Lower leg skin (tissue), 4 donors: Measurements from ENCODE around the gene ZNF414. TPM values are rescaled to one million over a fixed set of nuclear protein-coding genes. Genes with fewer than 3 reads are reported as not detected.

Experiments
- DNase-seq, 2 donors: peaks; one replicate each; pipeline ENCODE4 v3.0.0-alpha.2; 2019; ENCODE audit warnings: low spot score in 2 of 2
- H3K4me3 ChIP-seq: fragments of 200-600 bp; sonication (generic); 2 replicates; pipeline ENCODE4 v1.5.1; 2017; ENCODE audit warnings: mild to moderate bottlenecking, low read depth; ENCODE audit not compliant: poor library complexity, severe bottlenecking
- POLR2A ChIP-seq, 2 donors: fragments of 450-650 bp; IDR thresholded peaks; one replicate each; pipeline ENCODE4 v1.6.1; 2016 to 2017; ENCODE audit warnings: antibody characterized with exemption in 2 of 2, mild to moderate bottlenecking in 1 of 2, moderate library complexity in 1 of 2
- WGBS, 2 donors: methylation state at CpG; one replicate each; pipeline ENCODE4 v1.1.5; 2018; 5-methylcytosine and 5-hydroxymethylcytosine counted together
- intact Hi-C: fragments of 100-400 bp; cut with DNase I; formaldehyde crosslinking; loops from one replicate; pipeline ENCODE4 v1.15.0; 2023; ENCODE audit warnings: low total_unique reads
- total RNA-seq, 4 donors: library from RNA; depleted of rRNA; stranded (reverse); fragments of >200 nt; gene quantifications; one replicate each; pipeline ENCODE4 v1.1.0, GENCODE V29; 2016
- TF ChIP-seq, protein P1 (sequence below), 3 donors: fragments of 450-650 bp; IDR thresholded peaks; one replicate each; pipeline ENCODE4 v1.5.1; 2016; ENCODE audit warnings: antibody characterized with exemption in 3 of 3, mild to moderate bottlenecking in 3 of 3, moderate library complexity in 2 of 3

ZNF414 gene
- total RNA-seq, 4 donors from 2014 or later = 14.8 to 42.2 (median 18.8) TPM

DNA sequence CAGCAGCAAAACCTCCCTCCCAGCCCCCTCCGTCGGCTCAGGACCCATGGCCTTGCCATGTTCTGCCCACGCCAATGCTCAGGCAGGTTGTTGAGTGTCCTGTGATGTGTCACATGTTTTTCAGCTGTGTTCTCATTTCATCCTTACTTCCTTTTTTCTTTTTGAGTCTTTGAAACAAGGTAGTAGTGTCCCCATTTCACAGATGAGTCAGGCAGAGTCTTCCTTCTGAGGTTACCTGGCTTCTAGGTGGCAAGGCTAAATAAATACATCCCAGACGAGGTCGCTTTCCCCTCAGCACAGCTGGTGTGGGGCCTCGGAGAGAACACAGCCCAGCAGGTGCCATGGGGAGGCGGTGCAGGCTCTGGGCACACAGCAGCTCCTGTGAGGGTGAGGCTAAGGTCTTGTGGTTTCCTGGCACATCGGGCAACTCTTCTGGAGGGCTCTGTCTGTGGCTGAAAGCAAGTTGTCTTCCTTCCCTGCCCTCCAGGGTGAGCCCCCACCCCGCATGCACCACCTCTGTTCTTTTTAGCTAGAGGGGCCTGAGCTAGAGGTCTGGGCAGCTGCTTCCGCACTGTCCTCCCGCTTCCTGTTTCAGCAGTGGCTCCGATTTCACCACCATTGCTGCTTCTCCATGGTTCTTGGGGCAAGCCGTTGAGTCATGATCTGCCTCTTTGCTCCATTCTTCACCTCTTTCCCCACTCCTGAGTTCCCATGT, 26.7 kb downstream of the ZNF414 start:
- TF ChIP-seq, protein P1, sequence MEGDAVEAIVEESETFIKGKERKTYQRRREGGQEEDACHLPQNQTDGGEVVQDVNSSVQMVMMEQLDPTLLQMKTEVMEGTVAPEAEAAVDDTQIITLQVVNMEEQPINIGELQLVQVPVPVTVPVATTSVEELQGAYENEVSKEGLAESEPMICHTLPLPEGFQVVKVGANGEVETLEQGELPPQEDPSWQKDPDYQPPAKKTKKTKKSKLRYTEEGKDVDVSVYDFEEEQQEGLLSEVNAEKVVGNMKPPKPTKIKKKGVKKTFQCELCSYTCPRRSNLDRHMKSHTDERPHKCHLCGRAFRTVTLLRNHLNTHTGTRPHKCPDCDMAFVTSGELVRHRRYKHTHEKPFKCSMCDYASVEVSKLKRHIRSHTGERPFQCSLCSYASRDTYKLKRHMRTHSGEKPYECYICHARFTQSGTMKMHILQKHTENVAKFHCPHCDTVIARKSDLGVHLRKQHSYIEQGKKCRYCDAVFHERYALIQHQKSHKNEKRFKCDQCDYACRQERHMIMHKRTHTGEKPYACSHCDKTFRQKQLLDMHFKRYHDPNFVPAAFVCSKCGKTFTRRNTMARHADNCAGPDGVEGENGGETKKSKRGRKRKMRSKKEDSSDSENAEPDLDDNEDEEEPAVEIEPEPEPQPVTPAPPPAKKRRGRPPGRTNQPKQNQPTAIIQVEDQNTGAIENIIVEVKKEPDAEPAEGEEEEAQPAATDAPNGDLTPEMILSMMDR (IDR thresholded peaks at IDR 0.05) = no peak
- DNase-seq = no peak
- 69 to 71% methylated on average over 13 of the region's 13 CpGs for WGBS, 2 donors
- H3K4me3 ChIP-seq = no peak overlapping the region
- intact Hi-C loops = no loop called here

DNA sequence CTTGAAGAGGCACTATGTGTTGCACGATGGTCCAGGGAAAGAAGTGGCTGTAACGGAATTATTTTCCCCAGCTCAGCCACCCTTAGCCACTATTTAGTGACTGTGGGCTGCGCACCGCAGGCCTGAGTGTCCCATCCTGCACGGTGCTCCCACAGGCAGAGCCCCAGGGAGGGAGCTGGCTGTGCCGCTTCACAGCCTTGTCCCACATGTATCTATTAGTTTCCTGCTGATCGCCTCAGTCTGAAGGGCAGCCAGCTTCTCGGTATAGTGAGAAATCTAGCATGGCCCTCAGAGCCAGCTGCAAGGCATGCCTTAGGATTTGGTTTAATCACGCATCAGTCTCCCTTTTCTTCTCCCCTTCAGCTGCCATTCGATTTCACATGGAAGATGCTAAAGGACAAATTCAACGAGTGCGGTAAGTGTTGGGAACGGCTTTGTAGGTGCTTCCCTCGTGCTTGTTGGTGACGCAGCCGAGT, 27.3 kb downstream of the ZNF414 start:
- no peak overlapping the region for H3K4me3 ChIP-seq
- intact Hi-C loops = no loop called here
- WGBS, 2 donors = 86% methylated on average over 16 of the region's 16 CpGs
- TF ChIP-seq, protein P1 (IDR thresholded peaks at IDR 0.05) = no peak
- TF ChIP-seq POLR2A (IDR thresholded peaks at IDR 0.05) = no peak
- DNase-seq = no peak

DNA sequence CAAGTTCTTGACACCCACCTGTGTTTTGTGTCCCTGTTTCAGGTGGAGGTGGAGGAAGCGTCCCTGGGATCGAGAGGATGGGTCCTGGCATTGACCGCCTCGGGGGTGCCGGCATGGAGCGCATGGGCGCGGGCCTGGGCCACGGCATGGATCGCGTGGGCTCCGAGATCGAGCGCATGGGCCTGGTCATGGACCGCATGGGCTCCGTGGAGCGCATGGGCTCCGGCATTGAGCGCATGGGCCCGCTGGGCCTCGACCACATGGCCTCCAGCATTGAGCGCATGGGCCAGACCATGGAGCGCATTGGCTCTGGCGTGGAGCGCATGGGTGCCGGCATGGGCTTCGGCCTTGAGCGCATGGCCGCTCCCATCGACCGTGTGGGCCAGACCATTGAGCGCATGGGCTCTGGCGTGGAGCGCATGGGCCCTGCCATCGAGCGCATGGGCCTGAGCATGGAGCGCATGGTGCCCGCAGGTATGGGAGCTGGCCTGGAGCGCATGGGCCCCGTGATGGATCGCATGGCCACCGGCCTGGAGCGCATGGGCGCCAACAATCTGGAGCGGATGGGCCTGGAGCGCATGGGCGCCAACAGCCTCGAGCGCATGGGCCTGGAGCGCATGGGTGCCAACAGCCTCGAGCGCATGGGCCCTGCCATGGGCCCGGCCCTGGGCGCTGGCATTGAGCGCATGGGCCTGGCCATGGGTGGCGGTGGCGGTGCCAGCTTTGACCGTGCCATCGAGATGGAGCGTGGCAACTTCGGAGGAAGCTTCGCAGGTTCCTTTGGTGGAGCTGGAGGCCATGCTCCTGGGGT, 28.2 kb downstream of the ZNF414 start:
- no peak for DNase-seq
- WGBS, 2 donors = 94 to 96% methylated on average over 53 to 61 of the region's 62 CpGs
- no peak for TF ChIP-seq POLR2A (IDR thresholded peaks at IDR 0.05)
- TF ChIP-seq, protein P1 (IDR thresholded peaks at IDR 0.05) = no peak
- H3K4me3 ChIP-seq = no peak overlapping the region
- intact Hi-C loops = no loop called here

DNA sequence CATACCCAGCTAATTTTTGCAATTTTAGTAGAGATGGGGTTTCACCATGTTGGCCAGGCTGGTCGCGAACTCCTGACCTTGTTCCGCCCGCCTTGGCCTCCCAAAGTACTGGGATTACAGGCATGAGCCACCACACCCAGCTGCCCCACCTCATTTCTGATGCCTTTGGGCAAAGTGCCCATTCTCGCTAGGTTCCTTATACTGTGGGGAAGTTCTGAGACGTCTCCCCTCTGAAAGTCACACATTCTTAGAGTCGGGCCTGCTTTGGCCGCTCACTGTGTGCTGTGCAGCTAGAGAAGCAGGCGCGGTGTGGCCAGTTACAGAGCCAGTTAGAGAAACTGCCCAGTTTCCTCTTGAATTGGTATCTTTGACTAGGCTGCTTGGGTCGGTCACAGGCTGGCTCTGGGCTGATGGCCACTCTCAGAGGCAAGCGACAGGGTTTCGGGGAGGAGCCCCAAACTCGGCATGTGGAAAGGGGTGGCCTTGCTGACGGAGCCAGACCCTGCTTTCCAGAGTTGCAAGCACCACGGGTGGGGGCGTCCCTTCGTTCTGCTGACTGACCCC, 29.6 kb downstream of the ZNF414 start:
- intact Hi-C loops = no loop called here
- peak in 1 of 2 donors; percentile 68 for DNase-seq
- 72 to 87% methylated on average over 17 to 18 of the region's 18 CpGs for WGBS, 2 donors
- TF ChIP-seq POLR2A (IDR thresholded peaks at IDR 0.05) = no peak
- TF ChIP-seq, protein P1 (IDR thresholded peaks at IDR 0.05) = no peak
- H3K4me3 ChIP-seq = no peak overlapping the region

DNA sequence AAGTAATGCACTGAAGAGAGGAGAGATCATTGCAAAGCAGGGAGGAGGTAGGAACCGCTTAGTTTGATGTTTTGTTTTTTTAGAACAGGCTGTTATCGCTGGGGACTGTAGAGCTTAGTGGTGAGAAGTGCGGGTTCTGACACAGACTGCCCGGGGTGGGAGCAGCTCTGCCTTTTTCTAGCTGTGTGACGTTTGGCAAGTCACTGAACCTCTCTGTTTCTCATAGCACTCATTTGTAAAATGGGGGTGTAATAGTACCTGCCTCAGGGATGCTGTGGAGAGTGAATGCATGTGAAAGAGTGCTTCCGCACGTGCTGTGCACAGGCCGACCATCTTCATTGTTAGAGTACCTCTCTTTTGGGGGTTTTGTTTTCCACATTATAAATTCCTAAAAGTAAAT, 30.8 kb downstream of the ZNF414 start:
- DNase-seq = no peak
- no peak for TF ChIP-seq POLR2A (IDR thresholded peaks at IDR 0.05)
- TF ChIP-seq, protein P1 (IDR thresholded peaks at IDR 0.05) = no peak
- H3K4me3 ChIP-seq = no peak overlapping the region
- intact Hi-C loops = no loop called here
- 87 to 92% methylated on average over 8 of the region's 8 CpGs for WGBS, 2 donors
